Osteocyte (in vitro differentiated cells): Measurements from ENCODE around the gene CARTPT. TPM values are rescaled to one million over a fixed set of nuclear protein-coding genes. Genes with fewer than 3 reads are reported as not detected.

Experiments used
- DNase-seq: peaks from one replicate; pipeline ENCODE4 v3.0.0; 2021; ENCODE audit warnings: mixed read lengths; ENCODE audit not compliant: unreplicated experiment; ENCODE audit errors: extremely low spot score
- H3K27ac Mint-ChIP-seq: one replicate; pipeline ENCODE4 v1.8.0; 2021; ENCODE audit warnings: mild to moderate bottlenecking, mixed read lengths; ENCODE audit not compliant: unreplicated experiment
- H3K27me3 Mint-ChIP-seq: one replicate; pipeline ENCODE4 v1.8.0; 2021; ENCODE audit warnings: mixed read lengths; ENCODE audit not compliant: unreplicated experiment
- H3K36me3 Mint-ChIP-seq: one replicate; pipeline ENCODE4 v1.8.0; 2021; ENCODE audit warnings: mixed read lengths; ENCODE audit not compliant: unreplicated experiment
- H3K4me1 Mint-ChIP-seq: one replicate; pipeline ENCODE4 v1.8.0; 2021; ENCODE audit warnings: mixed read lengths; ENCODE audit not compliant: unreplicated experiment
- H3K4me3 Mint-ChIP-seq: one replicate; pipeline ENCODE4 v1.8.0; 2021; ENCODE audit warnings: mild to moderate bottlenecking, moderate library complexity, mixed read lengths; ENCODE audit not compliant: unreplicated experiment
- H3K9me3 Mint-ChIP-seq: one replicate; pipeline ENCODE4 v1.8.0; 2021; ENCODE audit warnings: mixed read lengths; ENCODE audit not compliant: unreplicated experiment
- total RNA-seq: library from RNA; stranded (reverse); gene quantifications from 2 replicates; pipeline ENCODE4 v1.2.1, GENCODE V29; 2021
- TF ChIP-seq, protein P1 (sequence below): fragments of 200-600 bp; sonication (generic); IDR thresholded peaks from 2 replicates; pipeline ENCODE4 v1.5.0; 2021; ENCODE audit warnings: antibody characterized with exemption, mild to moderate bottlenecking, moderate library complexity

CARTPT gene
- total RNA-seq, 1 donor from 2014 or later = not detected

DNA sequence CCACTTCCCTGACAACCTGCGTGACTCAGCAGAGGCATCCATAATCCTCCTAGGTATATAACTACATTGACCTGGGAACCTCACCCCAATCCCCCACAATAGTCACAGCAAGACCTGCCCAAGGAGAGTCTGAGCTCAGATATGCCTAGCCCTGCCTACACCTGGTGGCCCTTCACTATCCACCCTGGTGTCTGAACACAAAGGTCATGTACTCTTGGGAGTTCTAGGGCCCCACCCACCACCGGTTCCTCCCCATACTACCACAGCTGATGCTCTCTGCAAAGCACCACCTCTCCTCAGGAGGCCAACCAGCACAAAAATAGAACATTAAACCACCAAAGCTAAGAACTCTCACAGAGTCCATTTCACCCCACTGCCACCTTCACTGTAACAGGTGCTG, 34.8 kb upstream of the CARTPT start:
- Mint-ChIP-seq H3K4me3 (no peak overlapping the region), H3K4me1 (peaks cover 13% of the 10 kb centered on the region), H3K27ac (no peak overlapping the region), H3K36me3 (no peaks in the 10 kb centered on the region), H3K27me3 (peaks cover 73% of the 10 kb centered on the region), H3K9me3 (peaks cover 17% of the 10 kb centered on the region)
- TF ChIP-seq, protein P1, sequence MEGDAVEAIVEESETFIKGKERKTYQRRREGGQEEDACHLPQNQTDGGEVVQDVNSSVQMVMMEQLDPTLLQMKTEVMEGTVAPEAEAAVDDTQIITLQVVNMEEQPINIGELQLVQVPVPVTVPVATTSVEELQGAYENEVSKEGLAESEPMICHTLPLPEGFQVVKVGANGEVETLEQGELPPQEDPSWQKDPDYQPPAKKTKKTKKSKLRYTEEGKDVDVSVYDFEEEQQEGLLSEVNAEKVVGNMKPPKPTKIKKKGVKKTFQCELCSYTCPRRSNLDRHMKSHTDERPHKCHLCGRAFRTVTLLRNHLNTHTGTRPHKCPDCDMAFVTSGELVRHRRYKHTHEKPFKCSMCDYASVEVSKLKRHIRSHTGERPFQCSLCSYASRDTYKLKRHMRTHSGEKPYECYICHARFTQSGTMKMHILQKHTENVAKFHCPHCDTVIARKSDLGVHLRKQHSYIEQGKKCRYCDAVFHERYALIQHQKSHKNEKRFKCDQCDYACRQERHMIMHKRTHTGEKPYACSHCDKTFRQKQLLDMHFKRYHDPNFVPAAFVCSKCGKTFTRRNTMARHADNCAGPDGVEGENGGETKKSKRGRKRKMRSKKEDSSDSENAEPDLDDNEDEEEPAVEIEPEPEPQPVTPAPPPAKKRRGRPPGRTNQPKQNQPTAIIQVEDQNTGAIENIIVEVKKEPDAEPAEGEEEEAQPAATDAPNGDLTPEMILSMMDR = no peak
- no peak for DNase-seq

DNA sequence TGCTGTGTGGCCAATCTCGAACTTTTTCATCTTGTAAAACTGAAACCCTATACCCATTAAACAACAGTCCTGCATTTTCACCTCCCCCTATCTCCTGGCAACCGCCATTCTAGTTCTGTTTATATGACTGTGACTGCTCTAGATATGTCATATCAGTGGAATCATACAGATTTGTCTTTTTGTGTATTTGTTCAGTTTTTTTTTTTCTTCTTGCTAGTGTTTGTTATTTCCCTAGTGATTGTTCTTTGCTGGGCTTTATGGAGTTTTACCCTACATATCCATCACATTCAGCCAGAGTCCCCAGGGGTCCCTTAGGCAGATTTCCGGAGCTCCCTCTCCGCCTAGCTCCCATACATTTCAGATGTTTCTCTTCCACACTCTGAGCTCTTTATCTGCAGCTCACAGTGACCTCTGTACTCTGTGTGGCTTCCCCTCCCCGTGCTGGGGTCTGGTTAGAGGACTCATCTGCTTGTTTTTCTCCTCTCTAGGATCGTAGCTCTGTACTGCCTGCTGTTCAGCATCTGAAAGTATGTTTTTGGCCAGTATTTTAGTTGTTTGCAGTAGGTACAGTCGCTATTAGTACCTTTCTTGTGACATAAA, 25.1 kb upstream of the CARTPT start:
- Mint-ChIP-seq H3K27me3 (peaks cover 54% of the 10 kb centered on the region), H3K4me1 (peaks cover 8% of the 10 kb centered on the region), H3K4me3 (no peak overlapping the region), H3K36me3 (no peaks in the 10 kb centered on the region), H3K27ac (no peak overlapping the region), H3K9me3 (no peaks in the 10 kb centered on the region)
- DNase-seq = no peak
- TF ChIP-seq, protein P1 = no peak

DNA sequence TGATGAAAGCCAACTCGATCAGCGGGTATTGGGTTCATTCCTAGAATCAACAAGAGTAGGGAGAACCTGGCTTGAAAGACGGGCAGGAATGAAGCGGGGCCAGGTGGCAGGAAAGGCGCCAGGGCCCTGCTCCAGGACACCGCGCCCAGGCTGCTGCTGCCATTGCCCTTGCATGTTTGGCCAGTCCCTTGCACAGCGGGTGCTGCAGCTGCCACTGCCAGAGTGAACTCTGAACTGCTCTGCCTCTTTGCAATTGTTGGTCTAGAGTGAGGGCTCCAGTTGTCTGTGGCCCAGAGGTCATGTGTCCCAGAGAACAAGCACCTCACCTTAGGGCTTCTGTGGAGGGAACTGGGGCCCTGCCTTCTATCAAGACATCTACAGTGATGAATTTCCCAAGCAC, 24.0 kb upstream of the CARTPT start:
- Mint-ChIP-seq H3K27ac (no peak overlapping the region), H3K9me3 (no peaks in the 10 kb centered on the region), H3K27me3 (peaks cover 49% of the 10 kb centered on the region), H3K4me3 (no peak overlapping the region), H3K4me1 (peaks cover 8% of the 10 kb centered on the region), H3K36me3 (no peaks in the 10 kb centered on the region)
- TF ChIP-seq, protein P1 = no peak
- DNase-seq = no peak

DNA sequence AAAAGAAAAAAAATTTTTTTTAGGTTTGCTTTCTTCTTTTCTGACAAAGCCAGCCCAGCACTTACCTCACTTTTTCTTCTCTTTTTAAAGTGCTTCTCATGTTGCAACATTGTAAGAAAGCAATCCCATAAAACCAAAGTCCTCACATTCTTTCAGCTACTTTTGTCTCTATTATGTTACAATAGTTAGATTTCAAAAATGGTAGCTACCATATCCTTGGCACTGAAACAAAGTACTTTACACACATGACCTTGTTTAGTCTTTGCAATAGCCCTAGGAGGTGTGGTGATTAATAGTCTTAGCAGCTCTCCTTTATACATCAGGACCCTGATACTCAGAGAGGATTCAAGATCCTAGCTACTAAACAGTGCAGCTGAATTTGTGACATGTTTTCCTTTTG, 23.5 kb upstream of the CARTPT start:
- TF ChIP-seq, protein P1 = no peak
- Mint-ChIP-seq H3K27me3 (peaks cover 48% of the 10 kb centered on the region), H3K36me3 (no peaks in the 10 kb centered on the region), H3K4me1 (peaks cover 8% of the 10 kb centered on the region), H3K9me3 (no peaks in the 10 kb centered on the region), H3K4me3 (no peak overlapping the region), H3K27ac (no peak overlapping the region)
- DNase-seq = no peak

DNA sequence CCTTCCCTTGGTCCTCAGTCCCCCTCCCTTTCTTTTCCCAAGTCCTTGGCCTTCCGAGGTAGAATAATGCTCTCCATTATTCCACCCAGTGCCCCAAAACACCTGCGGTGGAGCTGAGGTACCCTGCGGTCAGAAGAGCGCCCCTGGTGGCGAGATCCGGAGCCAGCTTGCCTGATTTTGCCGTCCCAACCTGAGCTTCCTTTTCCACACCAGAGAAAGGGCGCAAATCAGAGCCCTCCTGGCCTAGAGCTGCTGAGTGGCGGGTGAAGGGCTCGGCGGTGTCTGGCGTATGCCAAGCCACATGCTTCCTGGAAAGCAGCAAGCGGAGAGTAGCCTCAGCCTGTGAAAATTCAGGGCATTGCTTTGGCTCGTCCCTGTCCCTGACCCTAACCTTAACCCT, 21.1 kb upstream of the CARTPT start:
- Mint-ChIP-seq H3K4me3 (no peak overlapping the region), H3K4me1 (peaks cover 8% of the 10 kb centered on the region), H3K27ac (no peak overlapping the region), H3K9me3 (no peaks in the 10 kb centered on the region), H3K36me3 (no peaks in the 10 kb centered on the region), H3K27me3 (peaks cover 53% of the 10 kb centered on the region)
- no peak for DNase-seq
- TF ChIP-seq, protein P1 = peak; percentile 35
